GM19193 (cell line): ENCODE results near the gene PLCXD3.

ENCODE experiments used
- POLR2A ChIP-seq: IDR thresholded peaks from 4 replicates; pipeline ENCODE4 v1.6.1; 2011; ENCODE audit not compliant: insufficient read depth, insufficient read length; ENCODE audit errors: extremely low read depth

Gene PLCXD3

DNA sequence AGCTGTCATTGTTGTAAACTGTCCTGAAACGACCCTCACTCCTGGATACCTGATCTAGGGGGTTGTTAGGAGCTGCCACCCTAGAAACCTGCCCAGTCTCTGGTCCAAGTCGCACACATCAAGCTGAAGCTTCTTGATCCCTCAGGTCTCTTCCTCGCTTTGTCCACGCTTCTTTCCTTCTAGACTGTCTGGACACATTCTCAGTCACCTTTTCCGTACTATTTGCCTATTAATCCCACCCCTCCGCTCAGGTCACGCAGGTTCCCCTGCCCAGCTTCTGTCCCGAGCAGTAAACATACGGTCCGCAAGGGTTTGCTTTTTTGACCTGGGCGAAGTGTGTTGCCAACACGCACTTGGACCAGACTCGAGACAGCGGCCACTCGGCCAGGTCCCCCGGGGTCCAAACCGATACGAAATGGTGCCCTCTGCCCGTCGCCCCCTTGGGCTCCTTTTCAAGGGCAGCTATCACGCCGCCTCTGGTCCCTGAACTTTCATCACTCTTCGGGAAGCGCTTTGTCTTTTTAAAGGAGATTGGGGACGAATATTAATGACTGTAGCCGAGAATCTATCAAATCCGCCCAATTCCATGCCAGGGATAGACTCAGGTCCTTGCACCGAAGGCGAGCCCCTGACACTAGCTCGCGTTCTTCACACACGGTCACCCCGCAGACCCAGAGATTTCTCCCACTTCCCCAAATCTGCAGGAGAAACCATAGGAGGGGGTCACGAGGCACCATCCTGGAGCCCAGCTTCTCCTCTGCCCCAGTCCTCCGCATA is 814 bp downstream of the PLCXD3 start:
- TF ChIP-seq POLR2A, result no peak

DNA sequence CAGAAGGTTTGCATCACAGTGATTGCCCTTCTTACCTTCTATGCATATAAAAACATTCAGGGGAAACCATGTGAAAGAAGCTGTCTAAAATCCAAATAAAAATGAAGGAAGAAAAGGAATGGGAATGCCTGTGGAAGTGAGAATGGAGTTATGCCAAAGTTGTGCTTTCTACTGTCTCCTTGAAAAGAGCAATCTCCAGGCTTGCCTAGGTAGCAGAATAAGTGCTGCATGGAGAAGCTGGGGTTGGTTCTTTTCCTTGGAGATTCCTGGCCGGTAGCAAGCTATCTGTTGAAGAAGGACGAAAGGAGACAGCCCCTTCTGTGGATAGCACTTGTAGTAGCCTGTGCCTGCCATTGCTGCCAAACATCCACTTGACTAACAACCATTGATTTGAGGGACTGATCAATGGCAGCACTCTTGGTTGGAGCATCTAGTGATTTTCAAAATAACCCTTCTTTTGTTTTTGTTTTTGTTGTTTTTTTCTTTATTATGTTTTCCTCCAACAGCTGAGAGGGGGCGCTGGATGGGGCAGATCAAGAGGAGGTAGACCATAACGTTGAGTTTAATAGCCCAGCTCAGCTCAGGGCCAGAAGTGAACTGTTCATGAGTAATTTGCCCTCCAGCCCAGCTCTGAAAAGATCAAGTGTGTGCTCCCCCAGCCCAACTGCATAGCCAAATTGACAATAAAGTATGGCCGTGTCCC is 1.6 kb downstream of the PLCXD3 start:
- no peak for TF ChIP-seq POLR2A

DNA sequence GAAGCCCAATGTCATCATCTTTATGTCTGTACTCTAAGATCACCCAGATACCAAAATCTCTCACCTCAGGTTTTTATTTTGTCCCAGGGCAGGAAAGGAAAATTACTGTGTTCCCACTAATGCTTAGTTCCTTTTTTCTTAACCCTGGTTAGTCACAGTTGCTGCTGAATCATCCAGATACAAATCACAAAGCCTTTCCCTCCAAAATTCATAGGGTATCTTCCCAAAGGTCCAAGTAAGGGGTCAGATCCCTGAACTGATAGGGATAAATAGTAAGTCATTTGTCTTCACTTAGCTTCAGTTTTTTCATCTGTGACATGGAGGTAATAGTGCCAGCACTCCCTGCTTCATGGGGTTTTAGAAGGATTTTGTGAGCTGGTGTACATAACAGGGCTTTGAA is 2.2 kb downstream of the PLCXD3 start:
- no peak for TF ChIP-seq POLR2A

DNA sequence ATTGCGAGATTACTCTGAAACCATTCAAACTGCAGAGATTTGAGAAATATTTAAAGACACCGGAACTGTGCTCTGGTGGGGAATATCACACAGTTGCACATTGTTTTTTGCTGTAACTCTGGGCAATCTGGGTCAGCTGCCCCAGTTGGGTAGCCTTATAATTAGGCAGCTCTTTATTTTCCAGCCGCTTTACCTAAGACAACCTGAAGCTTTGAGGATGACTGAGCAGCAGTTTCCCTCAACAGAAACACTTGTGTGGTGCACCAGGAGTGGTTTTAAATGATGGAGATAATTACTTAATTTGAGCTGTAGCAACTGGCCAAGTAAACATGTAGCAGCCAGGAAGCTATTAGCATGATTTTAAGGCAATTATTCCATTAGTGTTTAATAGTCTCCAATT is 2.9 kb downstream of the PLCXD3 start:
- no peak for TF ChIP-seq POLR2A

DNA sequence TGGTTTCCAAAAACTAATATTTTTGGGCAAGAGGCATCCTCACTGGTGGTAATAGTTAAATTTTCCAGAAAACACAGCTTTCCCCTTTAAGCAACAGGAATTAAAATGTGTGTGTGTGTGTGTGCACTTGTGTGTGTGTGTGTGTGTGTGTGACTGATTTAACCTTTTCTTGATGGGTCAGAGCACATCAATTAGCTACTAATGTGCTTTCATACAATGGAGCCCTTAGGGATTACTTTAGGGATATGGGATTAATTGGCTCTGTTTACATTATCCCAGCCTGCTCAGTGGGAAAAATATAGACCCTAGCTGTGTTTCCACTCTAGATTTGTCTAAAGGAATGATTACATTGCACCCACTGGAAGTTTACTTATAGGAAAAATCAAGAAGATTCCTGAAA is 6.5 kb downstream of the PLCXD3 start:
- no peak for TF ChIP-seq POLR2A

DNA sequence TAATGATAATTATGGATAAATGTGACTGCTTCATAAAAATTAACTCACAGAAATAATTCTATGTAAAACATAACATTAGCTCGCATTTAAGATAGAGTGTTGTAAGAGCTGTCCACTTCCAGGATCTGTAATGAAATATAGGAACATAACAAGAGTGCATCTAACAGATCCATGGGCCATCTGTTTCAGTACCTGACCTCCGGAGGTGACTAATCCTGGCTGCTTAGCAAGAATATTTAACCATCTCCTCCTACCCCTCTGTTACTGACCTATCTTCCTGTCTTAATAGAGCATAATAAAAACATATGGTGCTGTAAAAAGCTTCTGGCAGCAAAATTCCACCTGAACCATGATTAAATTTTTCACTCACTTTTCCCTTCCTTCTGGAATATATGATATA is 7.1 kb downstream of the PLCXD3 start:
- TF ChIP-seq POLR2A, result no peak

DNA sequence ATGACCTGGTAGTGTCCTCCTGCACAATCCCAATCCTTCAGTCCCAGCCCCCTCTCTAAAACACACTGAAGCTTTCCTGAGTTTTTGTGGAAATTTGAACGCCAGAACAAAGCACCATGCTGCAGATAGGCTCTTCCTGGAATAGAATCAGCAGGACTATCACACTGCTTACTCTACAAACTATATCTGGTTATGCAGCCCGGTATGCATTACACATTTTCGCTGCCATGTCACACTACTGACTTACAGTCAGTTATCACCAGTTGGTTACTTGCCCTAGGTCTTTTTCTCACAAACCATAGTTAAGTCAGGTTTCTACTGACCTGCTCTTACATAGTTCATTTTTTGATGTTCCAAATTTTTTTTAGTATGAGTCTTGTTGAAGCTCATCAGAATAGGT is 24.9 kb downstream of the PLCXD3 start:
- TF ChIP-seq POLR2A, result no peak

DNA sequence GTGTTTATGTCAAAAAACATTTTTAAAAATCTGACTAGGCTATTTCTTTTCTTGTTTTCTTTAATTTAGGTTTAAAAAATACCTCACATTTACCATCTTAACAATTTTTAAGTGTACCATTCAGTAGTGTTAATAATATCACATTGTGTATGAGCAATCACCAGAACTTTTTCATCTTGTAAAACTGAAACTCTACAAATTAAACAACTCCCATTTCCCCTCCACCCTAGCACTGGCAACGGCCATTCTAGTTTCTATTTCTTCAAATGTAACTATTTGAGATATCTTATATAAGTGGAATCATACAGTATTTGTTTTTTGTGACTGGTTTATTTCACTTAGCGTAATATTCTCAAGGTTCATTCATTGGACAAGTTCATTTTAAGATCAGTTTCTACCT is 27.7 kb downstream of the PLCXD3 start:
- no peak for TF ChIP-seq POLR2A

DNA sequence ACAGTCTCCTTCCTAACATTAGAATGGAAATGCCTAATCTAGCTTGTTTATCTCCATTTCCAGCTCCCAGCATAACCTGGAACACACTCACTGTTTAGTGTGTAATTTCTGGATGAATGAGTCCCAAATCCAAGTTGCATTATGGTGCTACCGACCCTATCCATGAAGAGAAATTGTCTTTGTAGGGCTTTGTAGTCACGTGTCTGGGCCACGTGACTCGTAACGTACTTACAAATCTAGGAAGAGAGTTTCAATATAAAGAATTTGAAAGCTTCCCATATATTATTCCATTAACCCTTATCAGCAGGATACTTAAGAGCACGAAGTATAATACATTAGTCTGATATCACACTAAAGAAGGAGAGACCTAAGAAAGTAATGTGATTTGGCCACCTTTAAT is 28.2 kb downstream of the PLCXD3 start:
- TF ChIP-seq POLR2A, result no peak

DNA sequence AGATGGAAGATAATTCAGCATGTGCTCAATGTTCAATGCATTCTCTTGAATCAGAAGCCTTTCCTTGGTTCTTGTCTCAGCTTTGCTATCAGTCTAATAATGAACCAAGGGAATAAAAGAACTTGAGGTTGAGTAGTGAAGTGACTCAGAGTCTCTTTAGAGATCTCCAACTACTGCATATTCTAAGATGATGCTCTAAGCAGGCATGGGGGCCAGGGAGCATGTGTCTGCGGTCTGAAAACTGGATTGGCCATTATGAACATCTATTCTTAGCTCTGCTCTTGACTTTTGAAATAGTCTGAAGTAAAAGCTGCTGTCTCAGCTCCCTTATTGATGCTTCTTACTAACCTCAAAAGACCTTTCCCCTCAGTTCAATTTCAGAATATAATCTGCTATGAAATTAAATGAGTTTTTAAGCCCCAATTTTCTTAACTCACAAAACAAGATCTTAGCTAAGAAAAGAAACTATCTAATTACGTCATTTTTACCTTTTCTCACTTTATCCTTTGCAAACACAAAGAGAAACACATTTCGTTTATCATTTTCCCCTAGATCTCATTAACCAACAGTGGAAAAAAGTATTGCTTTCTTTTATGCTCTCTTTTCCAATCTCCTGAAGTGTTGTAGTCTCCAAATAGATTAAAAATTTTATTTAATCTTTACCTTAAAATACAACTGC is 44.8 kb downstream of the PLCXD3 start:
- TF ChIP-seq POLR2A, result no peak

DNA sequence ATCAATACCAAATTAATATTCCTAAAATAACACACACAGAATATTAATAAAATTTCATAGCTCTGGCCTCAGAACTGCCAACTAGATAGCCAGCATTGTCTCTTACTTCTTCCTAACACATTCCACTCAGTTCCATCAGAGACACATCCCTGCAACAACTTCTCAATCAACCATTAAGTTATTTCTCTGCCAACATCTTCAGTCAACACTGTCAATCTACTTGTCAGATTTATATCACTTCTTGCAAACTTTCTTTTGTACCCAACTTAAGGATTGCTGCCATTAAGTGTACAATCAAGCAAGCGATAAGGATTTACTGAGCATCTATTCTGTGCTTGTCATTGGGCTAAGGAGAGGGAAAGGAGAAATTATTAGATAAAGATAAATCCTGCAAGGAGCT is 50.8 kb downstream of the PLCXD3 start:
- no peak for TF ChIP-seq POLR2A

DNA sequence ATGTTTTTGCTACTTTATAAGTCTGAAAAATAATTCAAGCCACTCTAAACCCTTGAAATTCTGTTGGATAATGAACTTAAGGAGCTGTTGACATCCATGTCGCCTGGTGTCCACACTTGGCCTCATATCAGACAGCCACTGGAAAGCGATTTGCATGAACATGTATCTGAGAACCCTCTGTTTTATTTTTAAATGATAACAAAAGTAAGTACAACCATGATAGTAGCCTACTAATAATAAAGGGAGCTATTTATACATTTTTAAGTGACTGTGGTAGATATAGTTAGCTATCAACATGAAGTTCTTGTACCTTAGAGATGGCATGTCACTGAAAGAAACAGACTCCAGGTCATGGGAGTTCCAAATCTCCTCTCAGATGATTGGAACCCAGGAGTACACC is 53.3 kb downstream of the PLCXD3 start:
- no peak for TF ChIP-seq POLR2A

DNA sequence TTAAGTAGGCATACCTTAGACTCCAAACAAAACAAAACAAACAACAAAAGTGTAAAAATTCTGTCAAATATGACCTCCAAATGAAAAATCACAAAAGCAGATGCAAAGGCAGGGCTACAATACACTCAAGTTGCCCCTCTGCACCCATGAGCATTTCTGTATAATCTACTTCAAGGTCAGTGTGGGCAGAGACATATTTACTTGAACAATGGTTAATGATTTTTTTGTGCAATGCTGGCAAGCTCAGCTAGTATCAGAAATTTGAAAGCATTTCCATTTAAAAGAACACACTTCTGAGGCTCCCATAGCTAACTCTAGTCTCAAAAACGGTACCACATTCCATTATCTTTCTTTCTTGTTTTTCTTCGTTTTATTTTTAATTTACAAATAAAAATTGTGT is 57.9 kb downstream of the PLCXD3 start:
- no peak for TF ChIP-seq POLR2A

DNA sequence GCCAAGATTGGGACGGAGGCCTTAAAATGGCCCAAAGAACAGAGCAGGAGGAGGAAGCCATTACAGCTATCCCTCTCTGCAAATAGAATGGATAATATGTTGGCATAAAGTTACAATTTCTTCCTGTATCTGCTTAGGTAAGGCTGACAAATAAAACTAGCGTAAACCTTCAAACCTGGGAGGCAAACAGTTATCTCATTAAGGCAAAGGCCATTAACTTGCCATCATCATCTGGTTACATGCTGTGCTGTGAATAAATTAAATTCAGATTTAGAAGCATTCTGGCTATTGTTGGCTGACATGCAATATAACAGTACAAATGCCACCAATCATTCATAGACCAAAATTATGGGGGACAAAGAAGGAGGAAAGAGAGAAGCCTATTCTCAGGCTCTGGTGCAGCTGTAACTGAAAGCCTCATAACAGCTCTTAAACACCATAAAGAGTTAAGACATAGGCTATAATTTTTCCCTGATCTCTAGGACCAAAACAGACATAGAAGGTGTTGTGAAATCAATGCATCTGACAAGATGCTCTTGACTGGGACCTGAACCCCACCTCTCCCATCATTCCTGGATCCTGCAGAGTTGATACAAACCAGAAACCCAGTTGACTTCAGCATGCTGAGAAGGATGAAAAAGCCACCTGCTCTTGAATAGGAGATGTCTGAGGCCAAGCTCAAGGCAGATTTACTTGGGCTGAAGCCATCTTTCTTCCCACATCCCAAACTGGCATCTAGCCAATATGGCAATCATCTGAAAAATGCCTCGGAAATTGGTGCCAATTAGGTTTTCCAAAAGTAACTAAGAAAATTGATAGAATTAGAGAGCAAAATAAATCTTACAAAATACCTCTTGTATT is 62.5 kb downstream of the PLCXD3 start:
- TF ChIP-seq POLR2A, result no peak

DNA sequence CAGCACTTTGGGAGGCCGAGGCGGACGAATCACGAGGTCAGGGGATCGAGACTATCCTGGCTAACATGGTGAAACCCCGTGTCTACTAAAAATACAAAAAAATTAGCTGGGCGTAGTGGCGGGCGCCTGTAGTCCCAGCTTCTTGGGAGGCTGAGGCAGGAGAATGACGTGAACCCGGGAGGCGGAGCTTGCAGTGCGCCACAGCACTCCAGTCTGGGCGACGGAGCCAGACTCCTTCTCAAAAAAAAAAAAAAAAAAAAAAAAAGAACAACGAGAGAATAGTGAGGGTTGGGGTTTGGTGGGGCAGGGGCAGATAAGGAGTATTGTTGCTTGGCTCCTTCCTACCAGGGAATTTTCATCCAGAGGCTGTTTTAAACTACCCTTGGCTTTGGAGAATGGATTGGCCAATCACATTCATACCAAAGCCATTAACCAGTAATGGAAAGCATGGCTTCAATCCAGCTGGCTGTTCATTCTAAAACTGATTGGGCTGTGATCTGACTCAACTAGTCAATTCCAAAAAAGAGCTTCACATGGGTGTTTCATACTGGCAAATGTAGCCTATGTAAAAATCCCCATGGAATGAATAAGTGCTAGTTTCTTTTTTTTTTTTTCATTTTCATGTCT is 64.4 kb downstream of the PLCXD3 start:
- TF ChIP-seq POLR2A, result no peak

DNA sequence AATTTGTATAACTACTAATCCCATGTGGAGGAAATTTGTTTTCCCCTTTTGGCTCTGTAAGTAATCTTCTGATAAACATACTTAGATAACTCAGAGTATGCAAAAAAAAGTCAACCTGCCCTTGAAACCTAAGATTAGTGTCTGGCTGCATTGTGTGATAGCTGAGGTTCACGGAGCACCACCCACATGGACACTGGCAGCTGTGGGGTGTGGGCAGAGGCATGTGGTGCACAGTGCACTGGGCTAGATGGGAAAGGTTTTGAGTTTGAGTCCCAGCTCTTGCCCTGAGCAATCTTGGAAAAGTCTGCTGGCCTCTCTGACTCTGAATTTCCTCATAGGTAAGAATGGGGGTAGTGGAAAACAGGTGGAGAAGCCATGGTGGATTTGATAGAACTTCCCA is 75.1 kb downstream of the PLCXD3 start:
- no peak for TF ChIP-seq POLR2A
